GM13977 (cell line): ENCODE measurements around the gene CDH19.
"Not testable (repeated sequence)": the region's sequence is repeated elsewhere in the genome, so short reads cannot be mapped to it uniquely, and the experiment has no call there.

Experiments used
- DNase-seq: peaks from one replicate; pipeline ENCODE4 v3.0.0; 2012; ENCODE audit warnings: low spot score
- CTCF ChIP-seq: IDR thresholded peaks from 2 replicates; pipeline ENCODE4 v1.5.1; 2012; ENCODE audit warnings: mild to moderate bottlenecking, control low read depth; ENCODE audit not compliant: insufficient read depth; ENCODE audit errors: extremely low read depth, missing control alignments
- in situ Hi-C: fragments of 300-500 bp; cut with MboI; formaldehyde crosslinking; loops from one replicate; pipeline ENCODE4 v1.12.0; 2022; ENCODE audit warnings: low sequenced_read_pairs, low pct_unique_long_range_greater_than_20kb, mixed read lengths, inconsistent platforms; ENCODE audit not compliant: unreplicated experiment

The CDH19 gene

GRCh38 chr18:66506178-66506577 is 97.7 kb downstream of the CDH19 start:
- in situ Hi-C loops: no loop called here
- TF ChIP-seq CTCF: no peak
- DNase-seq: no peak

GRCh38 chr18:66497351-66497750 is 106.5 kb downstream of the CDH19 start:
- in situ Hi-C loops: no loop called here
- DNase-seq: no peak
- no peak for TF ChIP-seq CTCF

- no peak for DNase-seq
- peak; percentile 71 for TF ChIP-seq CTCF
- in situ Hi-C loops: no loop called here
Observed at GRCh38 chr18:66495844-66496243, 108.0 kb downstream of the CDH19 start.

GRCh38 chr18:66473882-66474281 is 130.0 kb downstream of the CDH19 start:
- TF ChIP-seq CTCF: no peak
- in situ Hi-C loops: no loop called here
- no peak for DNase-seq

- DNase-seq, in situ Hi-C loops: not testable (repeated sequence)
Observed at GRCh38 chr18:66466184-66466583, 137.7 kb downstream of the CDH19 start.

GRCh38 chr18:66461344-66461743 is 142.5 kb downstream of the CDH19 start:
- TF ChIP-seq CTCF: no peak
- in situ Hi-C loops: no loop called here
- no peak for DNase-seq

- no peak for TF ChIP-seq CTCF
- in situ Hi-C loops: no loop called here
- no peak for DNase-seq
Observed at GRCh38 chr18:66457245-66457644, 146.6 kb downstream of the CDH19 start.
